Gastrocnemius medialis (tissue), 4 donors: ENCODE results near the gene APOBEC3G.
"Not testable (repeated sequence)": the region's sequence is repeated elsewhere in the genome, so short reads cannot be mapped to it uniquely, and the experiment has no call there.

Experiments used
- CTCF ChIP-seq, 5 experiments: fragments of 450-650 bp in 3 of 5; fragments of 200-600 bp in 2 of 5; sonication (generic) in 2 of 5; IDR thresholded peaks in 4 of 5; conservative IDR thresholded peaks in 1 of 5; 1 replicate in 4 of 5; 2 replicates in 1 of 5; pipeline ENCODE4 v1.5.1; 2016 to 2019; ENCODE audit warnings: antibody characterized with exemption in 5 of 5, mild to moderate bottlenecking in 3 of 5, moderate library complexity in 3 of 5
- POLR2A ChIP-seq, 2 donors: fragments of 450-650 bp; IDR thresholded peaks; one replicate each; pipeline ENCODE4 v1.6.1; 2017; ENCODE audit warnings: antibody characterized with exemption in 2 of 2, mild to moderate bottlenecking in 2 of 2, moderate library complexity in 2 of 2

GRCh38 chr22:39077026-39077840, at the start of gene APOBEC3G:
- TF ChIP-seq POLR2A (IDR thresholded peaks at IDR 0.05); CTCF (IDR thresholded peaks at IDR 0.05 in 4 of 5, conservative IDR thresholded peaks at IDR 0.05 in 1 of 5): not testable (repeated sequence)
